Measurements from ENCODE around the gene FSD1. TPM values are rescaled to one million over a fixed set of nuclear protein-coding genes. Genes with fewer than 3 reads are reported as not detected.

The FSD1 gene
- total RNA-seq, 4 donors from 2014 or later: 1.0 to 8.4 (median 1.4) TPM; not detected in 1

DNA sequence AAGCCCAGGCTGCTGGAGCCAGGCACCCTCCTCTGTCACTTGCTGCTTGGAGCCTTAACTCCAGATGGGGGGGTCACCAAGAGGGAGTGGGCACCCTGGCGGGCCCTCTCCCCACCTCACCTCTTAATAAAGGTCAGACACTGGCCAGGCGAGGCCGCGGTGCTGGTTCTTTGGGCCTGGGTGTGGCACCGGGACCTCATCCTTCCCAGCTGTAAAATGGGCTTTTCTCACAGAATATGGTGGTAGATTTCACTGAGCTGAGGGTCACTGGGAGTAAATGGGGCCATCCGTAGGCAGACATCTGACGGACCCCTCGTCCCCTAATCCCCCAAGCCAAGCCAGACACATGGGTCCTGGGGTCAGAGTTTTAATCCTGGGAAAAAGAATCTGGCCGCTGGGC is 19.3 kb downstream of the FSD1 start:
- TF ChIP-seq POLR2A (IDR thresholded peaks at IDR 0.05): no peak
- TF ChIP-seq, protein P1, sequence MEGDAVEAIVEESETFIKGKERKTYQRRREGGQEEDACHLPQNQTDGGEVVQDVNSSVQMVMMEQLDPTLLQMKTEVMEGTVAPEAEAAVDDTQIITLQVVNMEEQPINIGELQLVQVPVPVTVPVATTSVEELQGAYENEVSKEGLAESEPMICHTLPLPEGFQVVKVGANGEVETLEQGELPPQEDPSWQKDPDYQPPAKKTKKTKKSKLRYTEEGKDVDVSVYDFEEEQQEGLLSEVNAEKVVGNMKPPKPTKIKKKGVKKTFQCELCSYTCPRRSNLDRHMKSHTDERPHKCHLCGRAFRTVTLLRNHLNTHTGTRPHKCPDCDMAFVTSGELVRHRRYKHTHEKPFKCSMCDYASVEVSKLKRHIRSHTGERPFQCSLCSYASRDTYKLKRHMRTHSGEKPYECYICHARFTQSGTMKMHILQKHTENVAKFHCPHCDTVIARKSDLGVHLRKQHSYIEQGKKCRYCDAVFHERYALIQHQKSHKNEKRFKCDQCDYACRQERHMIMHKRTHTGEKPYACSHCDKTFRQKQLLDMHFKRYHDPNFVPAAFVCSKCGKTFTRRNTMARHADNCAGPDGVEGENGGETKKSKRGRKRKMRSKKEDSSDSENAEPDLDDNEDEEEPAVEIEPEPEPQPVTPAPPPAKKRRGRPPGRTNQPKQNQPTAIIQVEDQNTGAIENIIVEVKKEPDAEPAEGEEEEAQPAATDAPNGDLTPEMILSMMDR (IDR thresholded peaks at IDR 0.05): no peak
- Histone ChIP-seq H3K9me3 (peaks cover 0 to 5% (median 0%) of the 10 kb centered on the region in 4 donors), H3K4me3 (no peak overlapping the region), H3K27ac (no peak overlapping the region), H3K27me3 (no peaks in the 10 kb centered on the region), H3K4me1 (peaks cover 0 to 15% (median 6%) of the 10 kb centered on the region in 4 donors), H3K36me3 (peaks cover 0 to 10% (median 0%) of the 10 kb centered on the region in 3 donors)
- no peak for DNase-seq

- TF ChIP-seq, protein P1 (IDR thresholded peaks at IDR 0.05): no peak
- Histone ChIP-seq H3K27me3 (no peaks in the 10 kb centered on the region), H3K27ac (no peak overlapping the region), H3K4me3 (no peak overlapping the region), H3K4me1 (peaks cover 0 to 20% (median 6%) of the 10 kb centered on the region in 4 donors), H3K9me3 (peaks cover 0 to 5% (median 0%) of the 10 kb centered on the region in 4 donors), H3K36me3 (peaks cover 0 to 11% (median 0%) of the 10 kb centered on the region in 3 donors)
- no peak for DNase-seq
Observed at GRCh38 chr19:4324228-4324627, 19.8 kb downstream of the FSD1 start.

DNA sequence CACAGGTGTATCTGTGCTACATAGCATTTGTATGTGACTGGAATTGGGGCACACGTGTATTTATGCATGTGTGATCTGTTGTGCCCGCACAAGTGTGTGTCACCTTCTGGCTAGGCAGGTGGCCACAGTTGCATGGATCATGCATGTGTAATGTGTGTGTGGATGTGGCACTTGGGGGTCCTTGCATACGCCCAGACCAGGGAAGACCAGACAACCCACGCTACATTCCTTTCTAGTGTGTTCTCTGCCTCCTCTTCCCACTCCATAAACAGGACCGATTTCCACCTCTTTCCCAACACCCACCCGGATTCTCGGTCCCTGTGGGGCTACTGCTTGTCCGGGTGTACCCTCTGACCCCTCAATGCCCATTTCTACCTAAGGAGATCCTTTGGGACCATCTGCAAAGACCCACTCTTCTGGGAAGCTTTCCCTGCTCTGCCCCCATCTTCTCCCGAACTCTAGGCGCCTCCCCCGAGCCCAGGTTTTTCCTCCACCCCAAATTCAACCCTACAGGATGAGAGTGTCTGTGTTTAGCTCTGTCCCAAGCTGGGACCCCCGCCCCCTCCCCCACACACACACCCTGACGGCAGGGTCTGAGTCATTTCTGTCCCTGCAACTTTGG is 21.9 kb downstream of the FSD1 start:
- peaks cover 0 to 20% (median 6%) of the 10 kb centered on the region in 4 donors for H3K4me1 ChIP-seq
- peaks cover 0 to 5% (median 0%) of the 10 kb centered on the region in 4 donors for H3K9me3 ChIP-seq
- no peaks in the 10 kb centered on the region for H3K27me3 ChIP-seq
- H3K4me3 ChIP-seq: peak overlapping the region in 1 of 4 donors; percentile 38
- no peak overlapping the region for H3K27ac ChIP-seq
- TF ChIP-seq, protein P1 (IDR thresholded peaks at IDR 0.05): no peak
- no peak for TF ChIP-seq POLR2A (IDR thresholded peaks at IDR 0.05)
- DNase-seq: no peak
- peaks cover 0 to 22% (median 0%) of the 10 kb centered on the region in 3 donors for H3K36me3 ChIP-seq

DNA sequence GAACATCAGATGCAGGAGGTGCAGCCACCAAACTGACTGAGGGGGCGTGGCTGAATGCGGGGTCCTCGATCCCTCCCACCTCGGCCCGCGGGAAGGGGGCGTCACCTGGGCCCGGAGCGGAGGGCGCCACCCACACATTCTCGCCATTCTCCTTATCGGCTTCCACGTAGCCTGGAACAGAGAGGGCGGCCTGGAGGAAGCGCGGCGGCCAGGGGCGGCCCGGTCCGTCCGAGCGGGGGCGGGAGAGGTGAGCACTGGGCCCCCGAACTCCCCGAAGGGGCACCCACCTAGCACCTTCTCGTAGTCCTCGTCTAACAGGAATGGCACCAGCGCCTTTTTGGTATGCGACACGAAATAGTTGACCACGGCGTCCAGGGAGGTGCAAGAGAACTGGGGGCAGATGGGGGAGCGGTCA is 22.4 kb downstream of the FSD1 start:
- no peak for TF ChIP-seq POLR2A (IDR thresholded peaks at IDR 0.05)
- TF ChIP-seq, protein P1 (IDR thresholded peaks at IDR 0.05): no peak
- Histone ChIP-seq H3K9me3 (peaks cover 0 to 5% (median 0%) of the 10 kb centered on the region in 4 donors), H3K36me3 (peaks cover 0 to 24% (median 0%) of the 10 kb centered on the region in 3 donors), H3K27ac (no peak overlapping the region), H3K4me1 (peaks cover 0 to 20% (median 6%) of the 10 kb centered on the region in 4 donors), H3K27me3 (no peaks in the 10 kb centered on the region), H3K4me3 (peak overlapping the region in 1 of 4 donors; percentile 38)
- no peak for DNase-seq

DNA sequence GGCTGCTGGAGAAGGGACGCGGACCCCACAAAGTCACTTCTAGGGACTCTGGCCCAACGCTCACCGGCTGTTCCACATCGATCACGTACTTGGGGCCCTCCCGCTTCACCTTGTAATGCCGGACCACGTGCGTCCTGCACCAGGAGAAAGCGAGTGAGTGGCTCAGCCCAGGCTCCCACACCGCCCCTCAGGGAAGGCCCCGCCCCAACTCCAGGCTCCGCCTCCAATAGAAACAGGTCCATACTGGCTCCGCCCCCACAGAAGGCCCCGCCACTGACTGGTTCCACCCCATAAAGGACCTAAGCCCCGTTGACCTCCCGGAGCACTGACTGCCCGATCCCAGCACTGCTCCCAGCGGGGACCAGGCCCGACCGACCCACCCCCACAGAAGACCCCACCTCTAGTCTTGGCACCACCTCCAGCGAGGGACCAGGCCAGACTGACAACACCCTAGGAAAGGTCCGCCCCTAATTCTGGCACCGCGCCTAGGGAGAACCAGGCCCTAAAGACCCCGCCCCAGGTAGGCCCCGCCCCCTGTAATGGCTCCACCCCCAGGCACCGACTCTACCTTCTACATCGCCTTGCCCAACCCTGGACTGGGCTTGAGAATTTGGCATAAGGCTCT is 23.0 kb downstream of the FSD1 start:
- H3K4me1 ChIP-seq: peaks cover 0 to 20% (median 6%) of the 10 kb centered on the region in 4 donors
- peak overlapping the region; percentile 2 to 52 (median 27) for H3K4me3 ChIP-seq
- peaks cover 0 to under 1% (median 0%) of the 10 kb centered on the region in 4 donors for H3K9me3 ChIP-seq
- no peaks in the 10 kb centered on the region for H3K27me3 ChIP-seq
- TF ChIP-seq, protein P1 (IDR thresholded peaks at IDR 0.05): no peak
- TF ChIP-seq POLR2A (IDR thresholded peaks at IDR 0.05): no peak
- H3K27ac ChIP-seq: peak overlapping the region in 3 of 4 donors; percentile 8 to 67 (median 31)
- H3K36me3 ChIP-seq: peaks cover 0 to 24% (median 0%) of the 10 kb centered on the region in 3 donors
- DNase-seq: peak in 2 of 3 donors; percentile 69 to 87

Data from Peyer's patch (tissue), 4 donors.